ENCODE measurements around the gene SLC28A1.
"Not testable (repeated sequence)": the region's sequence is repeated elsewhere in the genome, so short reads cannot be mapped to it uniquely, and the experiment has no call there.

Gene SLC28A1

GRCh38 chr15:84863565-84864443 is 20.7 kb upstream of the SLC28A1 start:
- FAIRE-seq, result no peak

- FAIRE-seq, result no peak
Observed at GRCh38 chr15:84864444-84864795, 20.0 kb upstream of the SLC28A1 start.

- FAIRE-seq, result no peak
Observed at GRCh38 chr15:84865074-84865569, 19.3 kb upstream of the SLC28A1 start.

GRCh38 chr15:84868037-84868880 is 16.2 kb upstream of the SLC28A1 start:
- FAIRE-seq, result no peak

DNA sequence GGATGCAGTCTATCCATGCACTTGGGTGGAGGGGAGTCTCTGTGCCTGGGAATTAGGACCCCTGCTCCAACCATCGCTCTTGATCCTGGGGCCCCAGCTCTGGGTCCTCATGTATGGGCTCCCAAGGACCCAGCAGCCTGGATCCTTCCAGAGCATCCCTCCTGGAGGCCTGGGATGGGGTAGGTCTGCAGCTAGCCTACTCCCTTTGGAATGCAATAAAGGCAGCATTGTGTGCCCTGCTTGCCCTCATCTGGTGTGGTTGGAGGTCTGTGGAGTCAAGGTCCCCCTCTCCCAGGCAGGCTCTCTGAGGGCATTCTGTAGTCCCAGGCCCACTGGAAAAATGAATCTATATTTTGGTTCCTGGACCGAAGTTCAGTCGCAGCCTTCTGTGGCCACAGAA is 15.0 kb upstream of the SLC28A1 start:
- FAIRE-seq, result no peak

GRCh38 chr15:84871428-84871985 is 13.0 kb upstream of the SLC28A1 start:
- no peak for FAIRE-seq

GRCh38 chr15:84872009-84872910 is 12.2 kb upstream of the SLC28A1 start:
- no peak for FAIRE-seq

GRCh38 chr15:84873997-84874396 is 10.5 kb upstream of the SLC28A1 start:
- no peak for FAIRE-seq

GRCh38 chr15:84874981-84875699 is 9.3 kb upstream of the SLC28A1 start:
- no peak for FAIRE-seq

- FAIRE-seq, result no peak
Observed at GRCh38 chr15:84876269-84876668, 8.2 kb upstream of the SLC28A1 start.

DNA sequence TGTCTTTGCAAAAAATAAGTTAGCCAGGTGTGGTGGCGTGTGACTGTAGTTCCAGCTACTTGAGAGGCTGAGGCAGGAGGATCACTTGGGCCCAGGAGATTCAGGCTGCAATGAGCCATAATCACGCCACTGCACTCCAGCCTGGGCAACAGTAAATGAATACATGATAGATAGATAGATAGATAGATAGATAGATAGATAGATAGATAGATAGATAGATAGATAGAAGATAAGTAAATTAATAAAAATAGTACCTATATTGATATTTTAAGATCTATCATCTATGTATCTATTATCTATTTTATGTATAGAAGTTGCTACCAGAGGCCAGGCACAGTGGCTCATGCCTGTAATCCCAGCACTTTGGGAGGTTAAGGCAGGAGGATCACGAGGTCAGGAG is 6.8 kb upstream of the SLC28A1 start:
- not testable (repeated sequence) for FAIRE-seq

- FAIRE-seq, result no peak
Observed at GRCh38 chr15:84878504-84878903, 6.0 kb upstream of the SLC28A1 start.

- no peak for FAIRE-seq
Observed at GRCh38 chr15:84879088-84879780, 5.2 kb upstream of the SLC28A1 start.

DNA sequence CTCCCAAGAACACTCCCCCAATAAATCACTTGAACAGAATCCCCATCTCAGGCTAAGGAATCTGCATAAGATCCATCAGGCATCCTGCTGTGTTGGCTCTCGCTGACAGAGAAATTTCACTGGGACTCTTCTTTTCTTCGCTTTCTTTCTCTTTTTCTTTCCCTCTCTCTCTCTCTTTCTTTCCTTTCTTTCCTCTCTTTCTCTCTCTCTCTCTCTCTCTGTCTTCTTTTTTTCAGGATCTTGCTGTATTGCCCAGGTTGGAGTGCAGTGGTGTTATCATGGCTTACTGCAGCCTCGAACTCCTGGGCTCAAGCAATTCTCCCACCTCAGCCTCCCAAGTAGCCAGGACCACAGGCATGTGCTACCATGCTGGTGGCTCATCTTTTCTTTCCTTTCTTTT is 4.5 kb upstream of the SLC28A1 start:
- FAIRE-seq, result no peak

GRCh38 chr15:84880822-84881519 is 3.5 kb upstream of the SLC28A1 start:
- FAIRE-seq, result no peak

DNA sequence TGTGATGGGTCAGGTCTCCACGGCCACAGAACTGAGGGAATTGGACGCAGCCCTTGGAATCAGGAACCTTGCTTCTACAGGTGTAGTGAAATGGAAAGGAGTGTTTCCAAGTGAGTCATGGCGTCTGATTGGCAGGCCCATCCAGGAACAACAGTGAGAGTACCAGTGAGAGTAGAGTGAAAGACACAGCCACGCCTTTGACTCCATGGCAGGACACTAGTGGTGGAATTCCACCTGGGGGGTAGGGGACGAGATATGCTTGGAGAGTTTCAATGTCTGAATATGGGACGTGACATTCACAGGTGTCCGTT is 3.0 kb upstream of the SLC28A1 start:
- no peak for FAIRE-seq

GRCh38 chr15:84883466-84883865 is 996 bp upstream of the SLC28A1 start:
- FAIRE-seq, result no peak

DNA sequence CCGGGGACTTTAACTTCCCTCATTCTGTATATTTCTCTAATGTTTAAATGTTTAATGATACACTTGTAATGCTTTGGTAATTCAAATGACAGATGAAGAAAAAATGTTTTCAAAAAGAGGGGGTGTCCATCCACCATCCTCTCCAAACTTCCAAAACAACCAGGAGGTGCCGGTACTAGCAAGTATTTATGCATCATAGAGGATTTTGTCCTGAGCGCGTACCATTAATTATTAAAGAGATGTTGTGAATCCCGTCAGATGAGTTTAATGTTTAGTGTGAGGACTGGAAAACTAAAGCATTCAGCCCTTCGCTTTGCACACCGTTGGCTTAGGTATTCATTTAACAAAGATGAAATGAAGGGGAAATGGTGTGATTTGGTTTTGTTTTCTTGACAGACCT is 1.3 kb downstream of the SLC28A1 start:
- no peak for FAIRE-seq

- no peak for FAIRE-seq
Observed at GRCh38 chr15:84886211-84886983, 1.9 kb downstream of the SLC28A1 start.

DNA sequence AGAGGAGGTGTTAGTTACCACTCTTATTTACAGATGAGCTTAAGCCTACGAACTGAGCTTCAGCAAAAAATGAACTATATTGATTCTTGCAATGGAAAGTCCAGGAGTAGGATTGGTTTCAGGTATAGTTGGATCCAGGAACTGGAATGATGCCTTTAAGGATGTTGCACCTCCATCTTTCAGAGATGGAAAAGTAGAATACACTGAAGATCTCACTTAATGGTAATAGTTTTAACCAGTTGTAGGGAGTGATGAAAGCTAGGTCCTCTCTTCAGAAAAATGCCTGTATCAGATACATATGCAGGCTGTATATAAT is 2.5 kb downstream of the SLC28A1 start:
- no peak for FAIRE-seq

All from G401.6 (cell line).